ENCODE measurements around the gene MYL6B. TPM values are rescaled to one million over a fixed set of nuclear protein-coding genes. Genes with fewer than 3 reads are reported as not detected.

The MYL6B gene
- 52.9 and 103 TPM in 2 replicates for total RNA-seq

DNA sequence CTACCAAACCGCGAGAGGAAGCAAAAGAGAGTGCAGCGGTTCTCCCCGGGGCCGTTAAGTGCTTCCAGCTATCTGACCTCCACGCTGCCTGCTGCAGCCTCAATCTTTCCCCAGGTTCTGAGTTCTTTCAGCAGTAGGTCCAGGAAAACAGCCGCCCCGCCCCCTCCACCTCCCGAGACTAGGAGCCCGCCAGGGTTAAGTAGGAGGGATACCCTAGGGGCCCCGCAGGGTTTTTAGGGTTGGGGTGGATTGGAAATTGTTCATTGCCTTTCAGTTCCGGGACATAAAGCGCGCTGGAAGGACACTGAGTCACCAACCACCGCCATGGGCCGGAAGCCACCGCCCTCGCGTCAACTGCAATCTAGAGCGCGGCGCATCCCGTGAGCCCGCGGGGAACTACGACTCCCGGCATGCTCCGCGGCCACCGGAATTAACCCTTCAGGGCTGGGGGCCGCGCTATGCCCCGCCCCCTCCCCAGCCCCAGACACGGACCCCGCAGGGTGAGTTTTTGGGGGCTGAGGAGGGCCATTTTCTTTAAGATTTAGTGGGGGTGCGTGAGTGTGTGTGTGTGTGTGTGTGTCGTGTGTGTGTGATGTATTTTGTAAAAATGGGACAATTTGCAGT lies at the start of gene MYL6B:
TSS of gene MYL6B (plus strand) at position 456 of the 624 bp plus-strand sequence. CDS start 1,332 bp downstream, outside the sequence.

DNA sequence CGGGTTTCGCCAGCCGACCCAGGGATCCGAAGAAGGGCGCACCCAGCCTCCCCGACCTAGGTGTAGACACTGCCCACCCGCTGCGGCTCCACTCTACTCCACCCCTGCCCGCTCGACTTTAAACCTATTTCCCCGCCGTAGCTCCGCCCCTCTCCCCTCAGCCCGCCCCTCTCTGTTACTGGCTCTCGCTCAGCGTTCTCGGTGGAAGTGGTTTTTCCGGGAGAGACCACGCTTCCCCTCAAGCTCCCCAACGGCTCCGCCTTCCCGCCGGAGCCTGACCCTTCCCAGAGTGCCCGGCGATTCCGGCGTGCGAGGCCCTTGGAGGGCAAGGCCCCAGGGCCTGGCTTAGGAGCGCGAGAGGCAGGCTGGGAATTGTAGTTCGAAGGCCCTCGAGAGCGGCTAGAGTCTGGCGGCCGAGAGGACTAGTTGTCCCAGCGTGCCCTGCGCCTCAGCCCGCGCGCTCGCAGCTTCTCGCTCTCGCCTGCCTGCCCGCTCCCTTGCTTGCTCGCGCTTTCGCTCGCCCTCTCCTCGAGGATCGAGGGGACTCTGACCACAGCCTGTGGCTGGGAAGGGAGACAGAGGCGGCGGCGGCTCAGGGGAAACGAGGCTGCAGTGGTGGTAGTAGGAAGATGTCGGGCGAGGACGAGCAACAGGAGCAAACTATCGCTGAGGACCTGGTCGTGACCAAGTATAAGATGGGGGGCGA lies 48.1 kb upstream of the MYL6B start, which contains the start of gene PA2G4:
TSS of gene PA2G4 (plus strand) at position 451 of the 706 bp plus-strand sequence. CDS start at position 630, 179 bp downstream.

DNA sequence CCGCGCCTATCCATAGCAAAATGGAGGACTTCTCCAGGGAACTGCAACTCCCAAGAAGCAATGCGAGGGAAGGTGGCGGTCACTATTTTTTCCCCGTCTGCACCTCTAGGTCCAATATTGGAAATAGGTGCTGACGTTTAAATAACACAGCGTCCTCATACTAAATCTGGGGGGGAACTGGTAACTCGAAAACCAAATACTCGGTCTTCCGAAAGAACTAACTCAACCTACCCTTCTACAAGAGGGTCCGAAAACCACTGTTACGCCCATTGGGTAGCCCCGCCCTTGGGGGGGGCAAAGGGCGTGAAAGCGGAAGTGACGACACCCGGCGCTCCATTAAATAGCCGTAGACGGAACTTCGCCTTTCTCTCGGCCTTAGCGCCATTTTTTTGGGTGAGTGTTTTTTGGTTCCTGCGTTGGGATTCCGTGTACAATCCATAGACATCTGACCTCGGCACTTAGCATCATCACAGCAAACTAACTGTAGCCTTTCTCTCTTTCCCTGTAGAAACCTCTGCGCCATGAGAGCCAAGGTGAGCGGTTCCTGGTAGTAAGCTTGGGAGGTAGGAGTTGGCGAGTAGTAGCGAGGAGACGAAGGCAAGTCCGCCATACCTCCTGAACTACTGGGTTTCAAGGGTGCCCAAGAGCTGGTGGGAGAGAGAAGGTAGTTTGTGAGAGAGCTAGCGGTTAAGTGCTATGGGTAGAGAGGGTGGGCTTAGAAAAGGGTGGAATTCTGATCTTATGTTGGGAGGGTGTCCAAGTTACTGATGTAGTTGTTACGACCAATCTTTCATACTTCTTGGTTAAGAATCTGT lies 35.9 kb upstream of the MYL6B start, which contains the start of gene RPL41:
TSS of gene RPL41 (plus strand) at position 367 of the 815 bp plus-strand sequence.

DNA sequence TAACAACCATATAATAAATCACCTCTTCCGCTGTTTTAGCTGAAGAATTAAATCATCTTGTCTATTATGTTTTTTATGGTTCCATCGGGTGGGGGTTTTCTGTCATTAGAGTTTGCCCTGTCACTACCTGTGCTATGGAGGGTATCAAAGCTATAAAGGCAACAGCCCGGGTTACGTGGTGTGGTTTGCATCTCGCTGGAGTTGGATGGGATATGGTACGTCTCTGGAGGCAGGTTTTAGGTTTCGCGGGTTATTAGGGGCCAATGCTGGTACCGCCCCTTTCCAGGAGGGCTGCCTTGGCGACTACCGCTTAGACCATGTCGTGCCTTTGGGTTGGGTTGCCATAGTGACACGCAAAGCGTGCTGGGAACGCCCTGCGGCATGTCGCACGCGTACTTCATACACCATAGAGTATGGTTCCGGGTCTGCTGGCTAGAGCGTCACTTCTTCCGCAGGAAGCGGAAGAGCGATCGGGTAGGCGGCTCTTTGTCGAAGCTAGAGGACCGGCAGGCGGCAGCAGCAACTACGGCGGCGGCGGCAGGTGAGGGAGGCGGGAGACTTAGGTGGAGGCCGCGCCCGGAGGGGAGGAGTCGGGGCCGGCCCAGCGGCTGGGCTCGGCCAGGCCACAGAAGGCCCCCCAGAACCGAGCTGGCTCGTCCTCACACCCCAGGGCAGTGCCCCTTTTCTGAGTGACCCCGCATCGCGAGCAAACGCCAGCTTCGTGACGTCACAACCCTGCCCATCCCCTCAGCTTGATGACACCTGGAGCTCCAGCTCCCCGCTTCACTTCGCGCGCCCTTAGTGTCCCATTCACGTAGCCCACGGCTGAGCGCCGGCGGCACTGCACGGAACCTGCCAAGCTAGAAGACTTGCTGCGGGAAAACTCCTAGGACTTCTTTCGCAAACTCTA lies 34.4 kb upstream of the MYL6B start, which contains the start of gene ZC3H10:
TSS of gene ZC3H10 (plus strand) at position 489 of the 910 bp plus-strand sequence. CDS start 2,297 bp downstream, outside the sequence.

DNA sequence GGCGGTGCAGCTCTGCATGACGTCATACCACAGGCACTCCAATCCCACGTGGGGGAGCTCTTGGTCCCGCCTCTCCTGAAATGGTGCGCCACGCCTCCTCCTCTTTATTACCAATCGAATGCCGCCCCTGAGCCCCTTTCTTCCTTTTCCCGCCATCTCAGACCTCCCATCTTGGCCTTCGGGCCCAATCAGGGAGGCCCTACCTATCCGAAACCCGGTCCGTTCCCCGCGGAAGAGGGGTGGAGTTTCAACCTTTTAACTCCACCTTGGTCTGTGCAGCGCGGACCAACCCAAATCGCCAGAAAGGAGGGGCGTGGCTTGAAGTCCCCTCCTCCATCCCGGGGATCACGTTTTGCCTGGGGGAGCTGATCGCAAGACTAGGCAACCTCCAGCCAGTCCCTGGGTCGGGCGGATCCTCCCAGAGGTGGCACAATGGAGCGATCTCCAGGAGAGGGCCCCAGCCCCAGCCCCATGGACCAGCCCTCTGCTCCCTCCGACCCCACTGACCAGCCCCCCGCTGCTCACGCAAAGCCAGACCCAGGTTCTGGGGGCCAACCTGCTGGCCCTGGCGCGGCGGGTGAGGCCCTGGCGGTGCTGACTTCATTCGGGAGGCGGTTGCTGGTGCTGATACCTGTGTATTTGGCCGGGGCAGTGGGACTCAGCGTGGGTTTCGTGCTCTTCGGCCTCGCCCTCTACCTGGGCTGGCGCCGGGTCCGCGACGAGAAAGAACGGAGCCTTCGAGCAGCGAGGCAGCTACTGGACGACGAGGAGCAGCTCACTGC lies 24.3 kb upstream of the MYL6B start, which contains the start of gene ESYT1:
TSS of gene ESYT1 (plus strand) at position 380 of the 782 bp plus-strand sequence. CDS start at position 433, 53 bp downstream.

DNA sequence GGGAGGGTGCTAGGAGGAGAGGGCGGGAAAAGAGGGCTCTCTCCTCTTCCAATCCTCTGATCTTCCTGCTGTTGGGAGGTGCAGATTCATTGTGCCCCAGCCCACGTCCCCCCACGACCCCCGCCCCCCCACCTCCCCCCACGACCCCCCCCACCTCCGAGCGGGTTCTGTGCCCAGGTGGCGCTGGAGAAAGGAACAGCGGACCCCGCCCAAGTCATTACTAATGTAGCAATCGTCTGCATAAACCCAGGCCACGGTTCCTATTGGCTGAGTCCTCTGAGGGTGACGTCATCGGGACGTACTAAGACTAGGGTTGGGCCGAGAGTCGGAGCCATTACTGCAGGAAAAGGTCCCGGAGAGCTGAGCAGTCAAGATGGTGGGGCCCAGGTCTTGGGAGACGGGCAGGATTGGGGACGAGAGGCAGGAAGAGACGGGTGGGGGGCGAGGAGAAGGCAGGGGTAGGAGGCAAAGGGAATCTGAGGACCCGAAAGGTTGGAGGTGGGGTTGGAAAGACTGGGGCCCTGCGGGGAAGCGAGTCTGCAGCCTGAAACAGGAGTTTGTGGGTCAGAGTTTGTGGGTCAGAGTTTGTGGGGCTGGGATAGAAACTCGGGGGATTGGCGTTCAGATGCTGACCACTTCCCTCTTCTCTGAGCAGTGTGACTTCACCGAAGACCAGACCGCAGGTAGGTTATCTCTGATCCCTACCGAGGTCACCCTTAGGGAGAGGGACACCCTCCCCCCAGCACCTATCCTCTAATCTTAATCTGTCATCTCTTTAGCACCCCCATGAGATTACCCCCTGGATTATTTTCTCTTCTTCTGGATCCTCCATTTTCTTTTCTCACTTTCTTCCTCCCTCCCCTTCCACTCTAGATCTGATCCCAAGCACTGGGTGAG lies 5.9 kb downstream of the MYL6B start, which contains the start of gene MYL6:
TSS of gene MYL6 (plus strand) at position 331 of the 897 bp plus-strand sequence. CDS start at position 374, 43 bp downstream.

DNA sequence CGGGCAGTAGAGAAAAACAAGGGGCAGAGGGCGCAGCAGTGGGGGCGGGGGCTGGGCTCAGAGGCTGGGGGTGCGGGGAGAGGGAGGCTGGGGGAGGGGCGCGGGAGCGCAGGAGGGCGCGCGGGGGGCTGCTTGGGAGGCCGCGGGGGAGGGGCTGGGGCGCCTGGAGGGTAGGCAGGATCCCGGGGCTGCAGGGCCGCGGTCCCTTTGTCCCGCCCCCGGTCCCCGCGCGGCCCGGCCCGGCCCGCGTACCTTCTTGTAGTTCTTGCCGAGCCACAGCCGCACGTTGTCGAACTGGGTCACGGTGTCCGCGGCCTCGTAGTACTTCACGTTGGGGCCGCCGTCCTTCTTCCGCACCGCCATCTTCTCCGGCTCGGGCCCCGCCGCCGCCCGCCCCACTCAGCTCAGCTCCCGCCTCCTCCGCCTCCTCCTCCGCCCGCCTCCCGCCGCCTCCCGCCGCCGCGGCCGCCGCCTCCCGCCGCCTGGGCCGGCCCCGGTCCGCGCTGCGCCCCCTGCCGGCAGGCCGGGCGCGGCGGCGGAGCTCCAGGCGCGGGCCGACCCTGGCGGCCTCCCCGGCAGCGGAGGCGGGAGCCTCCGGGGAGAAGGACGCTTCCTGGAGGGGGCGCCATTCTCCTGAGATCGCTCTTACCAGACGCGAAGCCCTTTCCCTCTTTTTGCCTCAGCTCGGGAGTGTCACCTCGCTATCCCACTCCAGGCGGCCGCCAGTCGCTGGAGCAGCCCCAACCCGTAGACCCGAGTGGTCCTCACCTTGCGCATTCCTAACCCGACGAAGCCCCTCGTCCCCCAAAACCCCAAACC lies 36.9 kb downstream of the MYL6B start, which contains the start of gene SMARCC2:
TSS of gene SMARCC2 (minus strand) at position 385 of the 819 bp plus-strand sequence. CDS start at position 363, 22 bp downstream.

Other genes with a start within 250 kb of the MYL6B start
- gene PYM1, start 224.7 kb upstream of the MYL6B start, total RNA-seq, result 24.9 and 29.9 TPM in 2 replicates
- 39.6 and 47.5 TPM in 2 replicates for gene DGKA, start 221.4 kb upstream of the MYL6B start, total RNA-seq
- 0.44 and 0.68 TPM in 2 replicates for gene PMEL, start 186.5 kb upstream of the MYL6B start, total RNA-seq
- gene CDK2, start 185.8 kb upstream of the MYL6B start, total RNA-seq, result 5.7 and 10.3 TPM in 2 replicates
- 60.3 and 66.4 TPM in 2 replicates for gene RAB5B, start 178.5 kb upstream of the MYL6B start, total RNA-seq
- 13.0 and 18.5 TPM in 2 replicates for gene SUOX, start 155.3 kb upstream of the MYL6B start, total RNA-seq
- 2.6 and 4.5 TPM in 2 replicates for gene IKZF4, start 131.5 kb upstream of the MYL6B start, total RNA-seq
- 317 and 566 TPM in 2 replicates for gene RPS26, start 110.7 kb upstream of the MYL6B start, total RNA-seq
- 0.39 TPM in 1 of 2 replicates, not detected in the other for gene ERBB3, start 72.4 kb upstream of the MYL6B start, total RNA-seq
- gene PA2G4, start 48.0 kb upstream of the MYL6B start, total RNA-seq, result 72.1 and 74.9 TPM in 2 replicates
- gene RPL41, start 36.0 kb upstream of the MYL6B start, total RNA-seq, result 2,429 and 4,110 TPM in 2 replicates
- gene ZC3H10, start 34.3 kb upstream of the MYL6B start, total RNA-seq, result 3.8 and 4.0 TPM in 2 replicates
- 112 and 122 TPM in 2 replicates for gene ESYT1, start 24.3 kb upstream of the MYL6B start, total RNA-seq
- 1,038 TPM in 2 replicates for gene MYL6, start 5.8 kb downstream of the MYL6B start, total RNA-seq
- gene SMARCC2, start 36.9 kb downstream of the MYL6B start, total RNA-seq, result 51.1 and 58.5 TPM in 2 replicates
- 45.1 and 58.2 TPM in 2 replicates for gene RNF41, start 69.3 kb downstream of the MYL6B start, total RNA-seq
- 20.4 and 24.1 TPM in 2 replicates for gene NABP2, start 71.8 kb downstream of the MYL6B start, total RNA-seq
- gene SLC39A5, start 77.5 kb downstream of the MYL6B start, total RNA-seq, result not detected in 2 replicates
- gene ANKRD52, start 105.8 kb downstream of the MYL6B start, total RNA-seq, result 15.5 and 20.8 TPM in 2 replicates
- 7.2 and 7.4 TPM in 2 replicates for gene COQ10A, start 114.4 kb downstream of the MYL6B start, total RNA-seq
- gene CS, start 147.7 kb downstream of the MYL6B start, total RNA-seq, result 74.3 and 82.7 TPM in 2 replicates
- gene CNPY2, start 163.4 kb downstream of the MYL6B start, total RNA-seq, result 85.4 and 89.3 TPM in 2 replicates
- gene PAN2, start 181.4 kb downstream of the MYL6B start, total RNA-seq, result 15.5 and 15.9 TPM in 2 replicates
- gene IL23A, start 186.3 kb downstream of the MYL6B start, total RNA-seq, result not detected in 2 replicates
- gene STAT2, start 207.5 kb downstream of the MYL6B start, total RNA-seq, result 139 and 194 TPM in 2 replicates
- gene APOF, start 210.3 kb downstream of the MYL6B start, total RNA-seq, result not detected in 2 replicates

Measured in cardiac ventricle fibroblast (primary cell).